Measurements from ENCODE around the gene TBC1D10A.

DNA sequence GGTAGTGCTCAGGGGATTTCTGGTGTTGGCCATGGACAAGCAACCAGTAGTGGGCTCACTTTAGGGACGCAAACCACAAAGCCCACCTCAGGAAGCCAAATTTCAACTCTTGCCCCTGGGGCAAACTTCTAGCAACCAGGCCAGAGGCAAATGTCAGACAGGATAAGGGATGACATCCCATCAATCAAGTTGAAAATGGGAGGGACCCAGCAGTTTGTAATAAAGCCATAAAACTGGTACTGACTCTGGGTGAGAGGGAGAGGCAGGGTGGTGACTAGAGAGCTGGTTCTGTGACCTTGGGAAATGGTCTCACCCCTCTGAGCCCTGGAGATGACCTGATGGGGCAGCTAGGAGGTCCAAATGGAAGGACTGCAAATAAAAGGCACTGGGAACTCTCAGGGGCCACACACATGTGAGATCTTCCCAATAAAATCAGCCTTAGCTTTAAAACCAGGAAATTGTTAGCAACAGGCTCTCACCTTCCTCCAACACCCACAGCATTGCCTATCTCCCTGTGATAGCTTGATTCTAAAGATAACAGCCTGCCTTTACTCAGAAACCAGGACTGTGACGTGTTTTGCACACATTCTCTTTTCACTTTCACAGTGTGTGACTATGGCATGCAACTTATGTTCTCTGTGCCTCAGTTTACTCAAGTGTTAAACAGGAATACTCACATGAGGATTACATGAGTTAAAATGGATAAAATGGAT, 6.4 kb upstream of the TBC1D10A start:
- no peak for TF ChIP-seq EZH2 (IDR thresholded peaks at IDR 0.05)
- TF ChIP-seq POLR2AphosphoS5 (IDR thresholded peaks at IDR 0.05; ENCODE audit: borderline replicate concordance, low read depth, low read length): no peak
